ENCODE results near the gene KRTAP15-1. TPM values are rescaled to one million over a fixed set of nuclear protein-coding genes. Genes with fewer than 3 reads are reported as not detected.

Gene KRTAP15-1
- total and polyA plus RNA-seq, 7 donors = not detected

GRCh38 chr21:30480145-30480544, 40.1 kb downstream of the KRTAP15-1 start, which contains the start of gene KRTAP19-1:
Gene KRTAP19-1, minus strand, starts transcription at chr21:30480367. Its CDS starts 50 bp downstream, at chr21:30480317.
- H3K9me3 ChIP-seq = no peaks in the 10 kb centered on the region
- TF ChIP-seq POLR2A (IDR thresholded peaks at IDR 0.05) (no peak), POLR2AphosphoS5 (IDR thresholded peaks at IDR 0.05) (no peak), CTCF (IDR thresholded peaks at IDR 0.05) (no peak), EP300 (IDR thresholded peaks at IDR 0.05) (no peak)
- 87 to 90% methylated on average over 7 of the region's 7 CpGs for WGBS, 2 donors
- no peaks in the 10 kb centered on the region for H3K4me1 ChIP-seq
- H3K27me3 ChIP-seq = no peaks in the 10 kb centered on the region
- H3K36me3 ChIP-seq = no peaks in the 10 kb centered on the region
- H3K4me3 ChIP-seq = no peak within 1 kb of the TSS
- DNase-seq = no peak
- intact Hi-C loops (cut with DNase I) = no loop called here
- H3K27ac ChIP-seq = no peak within 1 kb of the TSS

GRCh38 chr21:30482130-30482529, 42.1 kb downstream of the KRTAP15-1 start:
- intact Hi-C loops (cut with DNase I) = no loop called here
- Histone ChIP-seq H3K36me3 (no peaks in the 10 kb centered on the region), H3K4me3 (no peak overlapping the region), H3K27ac (no peak overlapping the region), H3K27me3 (no peaks in the 10 kb centered on the region), H3K4me1 (no peaks in the 10 kb centered on the region), H3K9me3 (no peaks in the 10 kb centered on the region)
- 78 to 81% methylated on average over 2 of the region's 2 CpGs for WGBS, 2 donors
- no peak for DNase-seq
- TF ChIP-seq CTCF (IDR thresholded peaks at IDR 0.05) (no peak), POLR2AphosphoS5 (IDR thresholded peaks at IDR 0.05) (no peak)

GRCh38 chr21:30486180-30486579, 46.1 kb downstream of the KRTAP15-1 start:
- no peaks in the 10 kb centered on the region for H3K36me3 ChIP-seq
- H3K4me1 ChIP-seq = no peaks in the 10 kb centered on the region
- intact Hi-C loops (cut with DNase I) = no loop called here
- WGBS, 2 donors = 37 to 61% methylated on average over 2 of the region's 2 CpGs
- H3K27ac ChIP-seq = no peak overlapping the region
- H3K27me3 ChIP-seq = no peaks in the 10 kb centered on the region
- no peak for DNase-seq
- H3K4me3 ChIP-seq = no peak overlapping the region
- TF ChIP-seq POLR2A (IDR thresholded peaks at IDR 0.05) (no peak), EP300 (IDR thresholded peaks at IDR 0.05) (no peak), POLR2AphosphoS5 (IDR thresholded peaks at IDR 0.05) (no peak), CTCF (IDR thresholded peaks at IDR 0.05) (no peak)
- no peaks in the 10 kb centered on the region for H3K9me3 ChIP-seq

GRCh38 chr21:30487336-30487735, 47.3 kb downstream of the KRTAP15-1 start, which contains the start of gene KRTAP19-2:
Gene KRTAP19-2, minus strand, starts transcription at chr21:30487436. Its CDS starts 88 bp downstream, at chr21:30487348.
- intact Hi-C loops (cut with DNase I) = no loop called here
- no peak for DNase-seq
- H3K27ac ChIP-seq = no peak within 1 kb of the TSS
- no peak within 1 kb of the TSS for H3K4me3 ChIP-seq
- no peaks in the 10 kb centered on the region for H3K36me3 ChIP-seq
- no peaks in the 10 kb centered on the region for H3K9me3 ChIP-seq
- no peaks in the 10 kb centered on the region for H3K4me1 ChIP-seq
- TF ChIP-seq EP300 (IDR thresholded peaks at IDR 0.05) = no peak
- TF ChIP-seq CTCF (IDR thresholded peaks at IDR 0.05) = no peak
- no peak for TF ChIP-seq POLR2AphosphoS5 (IDR thresholded peaks at IDR 0.05)
- TF ChIP-seq POLR2A (IDR thresholded peaks at IDR 0.05) = no peak
- no peaks in the 10 kb centered on the region for H3K27me3 ChIP-seq
- 84 to 86% methylated on average over 2 of the region's 2 CpGs for WGBS, 2 donors

Other genes starting within 250 kb of the KRTAP15-1 start
- under 1 TPM in 1 of 4 donors, not detected in 3; 0.71 TPM for gene CLDN8, start 224.2 kb upstream of the KRTAP15-1 start, total RNA-seq
- 10 to 100 TPM in 1 of 3 donors, 1 to 10 TPM in 2; 3.1 to 21.0 (median 6.9) TPM for gene CLDN8, start 224.2 kb upstream of the KRTAP15-1 start, polyA plus RNA-seq
- gene KRTAP24-1, start 157.3 kb upstream of the KRTAP15-1 start, total RNA-seq = not detected
- gene KRTAP24-1, start 157.3 kb upstream of the KRTAP15-1 start, polyA plus RNA-seq = not detected
- gene KRTAP25-1, start 150.8 kb upstream of the KRTAP15-1 start, total RNA-seq = not detected
- not detected for gene KRTAP25-1, start 150.8 kb upstream of the KRTAP15-1 start, polyA plus RNA-seq
- not detected for gene KRTAP26-1, start 120.0 kb upstream of the KRTAP15-1 start, total RNA-seq
- not detected for gene KRTAP26-1, start 120.0 kb upstream of the KRTAP15-1 start, polyA plus RNA-seq
- gene KRTAP27-1, start 102.6 kb upstream of the KRTAP15-1 start, total RNA-seq = not detected
- gene KRTAP27-1, start 102.6 kb upstream of the KRTAP15-1 start, polyA plus RNA-seq = not detected
- not detected for gene KRTAP23-1, start 91.7 kb upstream of the KRTAP15-1 start, total RNA-seq
- gene KRTAP23-1, start 91.7 kb upstream of the KRTAP15-1 start, polyA plus RNA-seq = not detected
- gene KRTAP13-2, start 68.0 kb upstream of the KRTAP15-1 start, total RNA-seq = not detected
- gene KRTAP13-2, start 68.0 kb upstream of the KRTAP15-1 start, polyA plus RNA-seq = 1 to 10 TPM; 1.8 to 6.0 (median 2.4) TPM
- gene KRTAP13-1, start 44.2 kb upstream of the KRTAP15-1 start, total RNA-seq = not detected
- not detected for gene KRTAP13-1, start 44.2 kb upstream of the KRTAP15-1 start, polyA plus RNA-seq
- not detected for gene KRTAP13-3, start 14.3 kb upstream of the KRTAP15-1 start, total RNA-seq
- gene KRTAP13-3, start 14.3 kb upstream of the KRTAP15-1 start, polyA plus RNA-seq = not detected
- gene KRTAP13-4, start 10.1 kb upstream of the KRTAP15-1 start, total RNA-seq = not detected
- not detected for gene KRTAP13-4, start 10.1 kb upstream of the KRTAP15-1 start, polyA plus RNA-seq
- gene KRTAP19-1, start 40.1 kb downstream of the KRTAP15-1 start, total RNA-seq = not detected
- gene KRTAP19-1, start 40.1 kb downstream of the KRTAP15-1 start, polyA plus RNA-seq = not detected
- not detected for gene KRTAP19-2, start 47.2 kb downstream of the KRTAP15-1 start, total RNA-seq
- not detected for gene KRTAP19-2, start 47.2 kb downstream of the KRTAP15-1 start, polyA plus RNA-seq
- not detected for gene KRTAP19-3, start 51.7 kb downstream of the KRTAP15-1 start, total RNA-seq
- gene KRTAP19-3, start 51.7 kb downstream of the KRTAP15-1 start, polyA plus RNA-seq = not detected
- not detected for gene KRTAP19-4, start 56.9 kb downstream of the KRTAP15-1 start, total RNA-seq
- gene KRTAP19-4, start 56.9 kb downstream of the KRTAP15-1 start, polyA plus RNA-seq = not detected
- gene KRTAP19-5, start 61.9 kb downstream of the KRTAP15-1 start, total RNA-seq = not detected
- not detected for gene KRTAP19-5, start 61.9 kb downstream of the KRTAP15-1 start, polyA plus RNA-seq
- gene KRTAP19-6, start 101.6 kb downstream of the KRTAP15-1 start, total RNA-seq = not detected
- gene KRTAP19-6, start 101.6 kb downstream of the KRTAP15-1 start, polyA plus RNA-seq = not detected
- gene KRTAP19-7, start 121.0 kb downstream of the KRTAP15-1 start, total RNA-seq = not detected
- gene KRTAP19-7, start 121.0 kb downstream of the KRTAP15-1 start, polyA plus RNA-seq = not detected
- gene KRTAP22-2, start 150.1 kb downstream of the KRTAP15-1 start, total RNA-seq = not detected
- gene KRTAP22-2, start 150.1 kb downstream of the KRTAP15-1 start, polyA plus RNA-seq = not detected
- not detected for gene KRTAP6-3, start 152.2 kb downstream of the KRTAP15-1 start, total RNA-seq
- gene KRTAP6-3, start 152.2 kb downstream of the KRTAP15-1 start, polyA plus RNA-seq = not detected
- gene KRTAP6-2, start 158.6 kb downstream of the KRTAP15-1 start, total RNA-seq = not detected
- not detected for gene KRTAP6-2, start 158.6 kb downstream of the KRTAP15-1 start, polyA plus RNA-seq
- not detected for gene KRTAP22-1, start 160.8 kb downstream of the KRTAP15-1 start, total RNA-seq
- not detected for gene KRTAP22-1, start 160.8 kb downstream of the KRTAP15-1 start, polyA plus RNA-seq
- not detected for gene KRTAP6-1, start 173.7 kb downstream of the KRTAP15-1 start, total RNA-seq
- gene KRTAP6-1, start 173.7 kb downstream of the KRTAP15-1 start, polyA plus RNA-seq = not detected
- gene KRTAP20-1, start 176.2 kb downstream of the KRTAP15-1 start, total RNA-seq = not detected
- not detected for gene KRTAP20-1, start 176.2 kb downstream of the KRTAP15-1 start, polyA plus RNA-seq
- gene KRTAP20-4, start 180.4 kb downstream of the KRTAP15-1 start, total RNA-seq = not detected
- gene KRTAP20-4, start 180.4 kb downstream of the KRTAP15-1 start, polyA plus RNA-seq = not detected
- not detected for gene KRTAP20-2, start 194.9 kb downstream of the KRTAP15-1 start, total RNA-seq
- not detected for gene KRTAP20-2, start 194.9 kb downstream of the KRTAP15-1 start, polyA plus RNA-seq
- gene KRTAP20-3, start 202.6 kb downstream of the KRTAP15-1 start, total RNA-seq = not detected
- gene KRTAP20-3, start 202.6 kb downstream of the KRTAP15-1 start, polyA plus RNA-seq = not detected

Measured in sigmoid colon (tissue), 7 donors.